ENCODE data around the gene FOXD3.
A peak's percentile ranks its signal among the peaks of the same experiment; 100 is the strongest.

Gene FOXD3

DNA sequence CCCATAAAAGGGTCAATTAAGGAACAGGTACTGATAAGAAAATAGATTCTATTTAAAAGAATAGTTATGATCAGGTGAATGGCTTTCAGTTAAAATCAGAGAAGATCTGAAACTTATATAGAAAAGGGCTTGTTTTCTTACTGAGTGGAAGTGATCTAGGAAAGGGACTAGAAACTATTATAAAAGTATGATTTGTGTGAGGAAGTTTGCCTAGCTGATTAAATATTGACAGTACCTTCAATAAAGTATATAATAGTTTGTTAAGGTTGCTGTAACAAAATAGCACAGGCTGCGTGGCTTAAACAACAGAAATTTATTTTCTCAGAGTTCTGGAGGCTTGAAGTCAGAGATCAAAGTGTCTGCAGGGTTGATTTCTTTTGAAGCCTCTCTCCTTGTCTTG is 39.7 kb downstream of the FOXD3 start:
- DNase-seq (ENCODE audit: low spot score): no peak

DNA sequence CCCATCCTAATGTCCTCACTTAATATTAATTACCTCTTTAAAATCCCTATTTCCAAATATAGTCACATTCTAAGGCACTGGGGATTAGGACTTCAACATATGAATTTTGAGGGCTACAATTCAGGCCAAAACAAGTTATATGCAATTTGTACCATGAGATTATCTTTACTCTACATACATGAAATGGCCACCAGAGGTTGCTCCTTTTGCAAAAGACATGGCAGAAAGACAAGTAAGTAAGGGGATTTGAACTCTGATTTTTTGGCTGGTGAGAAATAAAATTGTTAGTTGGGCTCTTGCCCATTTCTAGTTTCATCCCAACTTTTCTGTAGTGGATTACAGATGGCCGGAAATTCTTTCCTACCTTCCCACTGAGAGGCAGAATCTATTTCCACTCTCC is 40.2 kb downstream of the FOXD3 start:
- no peak for DNase-seq (ENCODE audit: low spot score)

GRCh38 chr1:63363014-63363413 is 40.6 kb downstream of the FOXD3 start:
- DNase-seq (ENCODE audit: low spot score): no peak

GRCh38 chr1:63366908-63367214 is 44.5 kb downstream of the FOXD3 start:
- no peak for DNase-seq (ENCODE audit: low spot score)

- DNase-seq (ENCODE audit: low spot score): peak; percentile 100
Measured at GRCh38 chr1:63367215-63368103, 45.1 kb downstream of the FOXD3 start, which contains the start of gene ALG6. TSS of gene ALG6 (plus strand) at chr1:63367627. CDS start at chr1:63370978, 3,351 bp downstream.

- peak; percentile 12 for DNase-seq (ENCODE audit: low spot score)
Measured at GRCh38 chr1:63368131-63368530, 45.8 kb downstream of the FOXD3 start.
